Kidney glomerular epithelial cell (primary cell): ENCODE results near the gene FRK.
"Not testable (repeated sequence)": the region's sequence is repeated elsewhere in the genome, so short reads cannot be mapped to it uniquely, and the experiment has no call there.

Experiments
- DNase-seq: peaks from one replicate; lab custom pipeline; 2025; lab: John Stamatoyannopoulos, UW

FRK gene, protein sequence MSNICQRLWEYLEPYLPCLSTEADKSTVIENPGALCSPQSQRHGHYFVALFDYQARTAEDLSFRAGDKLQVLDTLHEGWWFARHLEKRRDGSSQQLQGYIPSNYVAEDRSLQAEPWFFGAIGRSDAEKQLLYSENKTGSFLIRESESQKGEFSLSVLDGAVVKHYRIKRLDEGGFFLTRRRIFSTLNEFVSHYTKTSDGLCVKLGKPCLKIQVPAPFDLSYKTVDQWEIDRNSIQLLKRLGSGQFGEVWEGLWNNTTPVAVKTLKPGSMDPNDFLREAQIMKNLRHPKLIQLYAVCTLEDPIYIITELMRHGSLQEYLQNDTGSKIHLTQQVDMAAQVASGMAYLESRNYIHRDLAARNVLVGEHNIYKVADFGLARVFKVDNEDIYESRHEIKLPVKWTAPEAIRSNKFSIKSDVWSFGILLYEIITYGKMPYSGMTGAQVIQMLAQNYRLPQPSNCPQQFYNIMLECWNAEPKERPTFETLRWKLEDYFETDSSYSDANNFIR

DNA sequence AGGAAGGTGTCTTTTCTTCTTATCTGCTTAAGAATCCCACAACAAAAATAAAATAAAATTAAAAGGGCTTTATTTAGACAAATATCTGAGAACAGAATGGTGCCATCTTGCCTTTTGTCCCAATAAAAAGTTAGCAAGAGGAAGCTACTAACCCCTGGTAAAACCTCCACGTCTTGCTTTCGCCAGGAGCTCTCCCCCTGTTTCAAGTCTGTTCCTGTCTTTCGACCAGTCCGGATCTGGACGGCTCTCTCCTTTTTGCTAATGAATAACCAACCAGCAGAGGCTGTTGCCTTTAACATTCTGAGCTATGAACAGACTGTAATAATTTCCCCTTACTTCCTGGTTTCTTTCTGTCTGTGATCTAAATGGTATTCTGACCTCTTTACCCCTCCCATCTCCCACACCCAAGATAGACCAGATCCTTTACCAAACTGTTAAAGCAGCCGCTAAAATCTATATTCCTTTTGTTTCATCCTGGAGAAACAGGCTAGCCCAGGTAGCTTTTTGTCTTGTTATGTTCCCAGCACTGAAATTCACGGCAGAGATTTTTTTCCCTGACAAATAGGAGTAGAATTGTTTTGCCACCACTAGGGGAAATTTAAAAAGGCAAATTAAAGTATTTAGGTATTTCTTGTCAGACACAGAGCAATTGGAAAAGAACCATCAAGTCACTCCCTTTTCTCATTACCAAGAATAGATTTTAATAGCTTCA is at the start of gene FRK:
FRK (minus strand) TSS at position 320 of the 712 bp plus-strand sequence. CDS start 580 bp downstream, outside the sequence.
- peak; percentile 94 for DNase-seq

DNA sequence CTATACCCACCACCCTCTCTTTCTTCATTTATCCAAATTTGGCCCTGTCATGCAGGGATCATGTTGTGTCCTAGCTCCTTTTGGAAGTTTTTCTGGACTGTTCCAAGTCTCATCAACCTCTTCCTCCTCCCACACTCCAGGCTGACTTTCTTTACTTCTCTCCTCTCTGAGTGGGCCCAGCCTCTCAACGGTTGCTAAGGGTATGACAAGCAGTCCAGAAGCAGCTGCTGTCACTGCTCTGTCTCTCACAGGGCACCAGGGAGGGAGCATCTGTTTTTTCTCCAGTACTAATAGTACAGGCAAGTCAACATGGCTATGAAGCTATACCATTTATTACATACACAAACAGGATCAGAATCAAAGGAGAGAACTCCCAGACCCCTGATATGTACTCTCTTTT is 48.1 kb upstream of the FRK start:
- no peak for DNase-seq

DNA sequence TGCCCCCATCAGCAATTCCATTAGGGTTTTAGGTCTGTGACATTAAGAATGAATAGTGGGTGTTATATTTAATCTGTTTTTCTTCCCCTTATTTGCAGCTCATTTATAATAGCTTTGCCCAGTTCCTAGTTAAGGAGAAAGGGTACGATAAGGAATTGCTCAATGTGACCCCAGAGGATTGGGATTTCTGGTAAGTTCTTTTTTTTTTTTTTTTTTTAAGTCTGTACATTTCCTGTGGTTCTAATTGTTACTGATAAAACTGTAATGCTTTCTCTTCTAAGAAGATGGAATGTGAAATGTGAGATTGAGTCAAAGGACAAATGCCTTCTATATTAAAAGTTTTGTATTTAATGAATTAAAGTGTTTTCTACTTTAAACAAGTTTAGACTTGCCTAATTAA is 45.5 kb upstream of the FRK start:
- DNase-seq = no peak

DNA sequence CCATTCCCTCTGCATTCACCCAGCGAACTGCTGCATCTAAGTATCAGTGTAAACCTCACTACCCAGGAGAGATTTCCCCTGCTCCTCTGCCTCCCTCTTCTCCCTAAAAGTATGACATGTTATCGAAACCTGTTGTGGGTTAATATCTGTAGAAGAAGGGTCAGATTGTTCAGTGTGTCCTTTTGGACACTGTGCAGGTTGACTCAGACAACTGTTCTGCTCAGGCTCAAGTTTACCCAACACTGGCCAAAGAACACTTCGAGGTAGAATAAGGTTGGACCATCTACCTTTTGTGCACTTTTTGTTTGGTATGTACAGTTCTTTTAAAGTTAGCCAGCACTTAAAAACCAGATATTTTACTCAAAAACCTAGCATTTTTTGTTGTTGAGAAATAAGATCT is 44.6 kb upstream of the FRK start:
- no peak for DNase-seq

DNA sequence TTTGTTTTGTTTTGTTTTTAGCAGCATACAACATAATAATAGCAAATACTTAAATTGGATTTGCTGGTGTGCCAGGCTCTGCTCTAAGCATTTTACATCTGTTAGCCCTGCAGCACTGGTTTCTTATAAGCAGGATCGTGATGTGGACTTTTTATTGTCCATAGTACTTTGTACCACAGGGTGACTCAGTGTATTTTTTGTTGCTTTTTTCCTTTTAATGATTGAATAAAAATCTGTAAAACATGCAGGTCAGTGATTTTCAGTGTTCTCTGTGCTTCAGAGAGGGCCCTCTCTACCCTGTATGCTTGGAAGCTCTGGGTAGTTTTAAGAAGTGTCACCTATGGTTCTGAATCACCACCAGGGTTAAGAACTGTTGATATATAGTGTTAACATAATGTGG is 43.9 kb upstream of the FRK start:
- no peak for DNase-seq

DNA sequence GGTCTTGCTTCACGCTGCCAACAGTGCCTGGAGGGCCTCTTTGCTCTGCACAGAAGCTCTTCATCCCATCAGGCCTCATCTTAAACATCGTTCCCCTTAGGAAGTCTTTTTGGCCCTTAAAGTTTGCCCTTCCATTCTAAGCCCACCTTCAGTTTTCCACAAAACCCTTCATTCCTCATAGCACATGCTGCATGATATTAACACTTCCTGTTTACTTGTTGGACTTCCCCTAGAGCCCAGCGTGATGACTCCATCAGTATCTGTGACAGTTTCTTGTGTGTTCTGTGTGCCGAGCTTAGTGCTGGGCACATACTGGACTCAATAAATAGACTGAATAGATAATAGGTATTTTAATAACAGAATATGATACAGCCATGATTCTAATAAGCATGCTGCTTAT is 42.2 kb upstream of the FRK start:
- no peak for DNase-seq

DNA sequence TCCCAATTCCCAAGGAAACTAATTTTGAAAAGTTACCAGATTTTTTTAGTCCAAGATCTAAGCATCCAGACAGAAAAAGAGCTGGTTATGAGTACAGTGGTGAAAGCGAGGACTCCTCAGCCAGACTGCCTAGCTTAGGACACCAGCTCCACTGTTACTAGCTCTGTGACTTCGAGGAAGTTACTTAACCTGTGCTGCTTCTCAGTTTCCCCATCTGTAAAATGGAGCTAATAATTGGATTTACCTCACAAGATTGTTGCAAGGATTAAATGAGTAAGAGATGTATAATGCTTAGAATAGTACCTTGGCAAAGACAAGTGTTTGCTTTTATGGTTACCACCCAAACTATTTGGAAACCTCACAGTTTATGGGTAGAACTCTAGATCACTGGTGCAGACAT is 41.1 kb upstream of the FRK start:
- no peak for DNase-seq

DNA sequence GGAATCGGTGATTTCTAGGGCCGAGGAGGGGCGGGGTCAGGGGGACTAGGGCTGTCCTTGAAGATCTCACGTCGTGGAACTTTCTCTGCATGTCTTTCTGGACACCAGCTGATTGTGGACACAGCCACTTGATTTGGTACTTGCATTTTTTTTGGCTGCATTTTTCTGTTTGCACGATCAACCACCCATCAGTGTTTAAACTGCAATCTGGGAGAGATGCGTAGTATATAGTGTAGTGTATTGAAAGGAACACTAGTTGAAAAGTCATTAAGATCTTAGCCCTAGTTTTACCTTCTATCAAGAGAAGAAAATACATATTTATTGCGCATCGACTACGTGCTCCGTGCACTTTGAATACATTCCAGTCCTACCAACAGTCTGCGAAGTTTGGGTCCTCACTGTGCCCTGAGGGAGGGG is 40.6 kb upstream of the FRK start:
- DNase-seq = no peak

DNA sequence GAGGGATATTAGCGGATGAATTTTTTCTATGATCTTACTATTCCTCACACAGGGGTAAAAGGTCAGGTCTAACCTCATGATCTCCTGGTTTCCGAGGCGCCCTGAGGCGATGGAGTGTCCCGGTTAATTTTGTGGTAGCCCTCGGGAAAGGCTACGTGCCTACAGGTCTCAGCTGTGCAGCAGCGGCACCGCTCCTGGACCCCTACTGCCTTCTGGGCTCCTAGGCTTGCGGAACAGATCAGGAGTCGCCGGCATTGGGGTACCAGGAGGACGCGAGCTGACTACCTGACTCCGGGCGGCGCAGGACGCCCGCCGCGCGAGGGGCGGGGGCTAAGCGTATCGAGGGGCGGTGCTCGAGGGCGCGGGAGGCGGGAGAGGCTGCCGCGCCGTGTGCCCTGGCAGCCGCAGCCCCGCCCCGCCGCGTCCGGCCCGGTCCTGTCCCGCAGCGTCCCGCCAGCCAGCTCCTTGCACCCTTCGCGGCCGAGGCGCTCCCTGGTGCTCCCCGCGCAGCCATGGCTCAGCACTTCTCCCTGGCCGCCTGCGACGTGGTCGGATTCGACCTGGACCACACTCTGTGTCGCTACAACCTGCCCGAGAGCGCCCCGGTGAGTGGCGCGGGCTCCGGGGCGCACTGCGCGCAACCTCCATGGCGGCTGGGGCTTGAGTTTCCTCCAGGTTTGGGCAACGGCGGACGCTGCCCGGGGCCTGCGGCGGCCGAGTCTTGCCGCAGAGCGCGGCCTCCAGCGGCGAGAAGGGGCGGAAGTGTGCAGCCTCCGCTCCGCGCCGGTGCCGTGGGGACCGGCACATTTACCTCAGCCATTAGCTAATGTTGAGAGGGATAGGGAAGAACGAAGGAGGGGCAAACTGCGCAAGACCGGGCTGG is 40.0 kb upstream of the FRK start, which contains the start of gene NT5DC1:
NT5DC1 (plus strand) TSS at position 435 of the 883 bp plus-strand sequence; CDS start at position 513, 78 bp downstream.
- peak; percentile 64 for DNase-seq

DNA sequence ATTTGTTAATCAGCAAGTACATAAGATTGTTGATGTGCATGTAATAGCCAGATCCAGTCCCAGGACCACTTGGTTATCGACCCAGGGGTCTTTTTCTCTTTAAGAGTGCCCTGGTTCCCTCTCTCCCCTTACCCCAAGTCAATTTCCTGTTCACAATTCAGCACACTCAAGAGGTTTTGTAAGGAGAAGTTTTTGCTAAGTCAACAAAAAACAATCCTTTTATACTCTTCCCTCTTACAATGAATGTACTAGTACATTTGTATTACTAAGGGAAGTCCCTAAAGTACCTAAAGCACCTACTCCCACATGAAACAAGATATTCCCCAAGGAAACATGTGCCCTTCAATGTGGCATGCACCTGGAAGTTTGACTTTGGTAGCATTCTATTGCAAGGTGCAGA is 38.3 kb upstream of the FRK start:
- no peak for DNase-seq

DNA sequence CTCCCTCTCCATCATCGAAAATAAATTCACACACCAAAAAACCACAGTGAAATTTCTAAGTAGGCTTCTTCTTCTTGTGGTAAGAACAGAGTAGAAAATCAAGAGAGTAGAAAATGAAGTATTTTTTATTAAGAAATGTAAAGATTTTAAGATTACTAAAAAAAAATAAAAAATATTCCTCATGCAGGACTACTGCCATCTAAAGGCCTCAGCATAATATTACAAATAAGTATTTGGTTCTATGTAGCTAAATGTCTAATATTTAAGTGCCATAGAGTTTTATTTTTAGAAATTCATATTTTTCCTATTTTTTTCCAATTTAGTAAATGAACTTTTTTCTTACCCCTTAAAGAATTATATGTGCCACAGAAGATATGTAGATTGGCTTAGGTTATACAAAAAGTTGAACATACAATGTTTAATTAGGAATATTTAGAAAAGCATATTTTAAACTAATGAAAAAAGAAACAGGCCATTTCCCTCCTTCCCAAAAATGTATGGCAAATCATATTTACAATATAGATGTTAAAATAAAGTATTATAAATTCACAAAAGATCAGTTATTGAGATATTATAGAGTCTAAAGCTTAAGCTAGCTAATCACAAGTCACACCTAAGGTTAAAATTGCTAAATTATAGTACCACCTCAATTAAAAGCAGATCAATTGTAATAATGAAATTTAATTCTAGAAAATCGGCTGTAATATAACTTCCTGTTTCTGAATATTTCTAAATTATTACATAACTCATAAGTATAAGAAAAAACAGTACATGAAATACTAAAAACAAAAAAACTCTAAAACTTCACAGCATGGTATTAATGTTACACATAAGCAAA is 36.5 kb upstream of the FRK start:
- peak; percentile 28 for DNase-seq

DNA sequence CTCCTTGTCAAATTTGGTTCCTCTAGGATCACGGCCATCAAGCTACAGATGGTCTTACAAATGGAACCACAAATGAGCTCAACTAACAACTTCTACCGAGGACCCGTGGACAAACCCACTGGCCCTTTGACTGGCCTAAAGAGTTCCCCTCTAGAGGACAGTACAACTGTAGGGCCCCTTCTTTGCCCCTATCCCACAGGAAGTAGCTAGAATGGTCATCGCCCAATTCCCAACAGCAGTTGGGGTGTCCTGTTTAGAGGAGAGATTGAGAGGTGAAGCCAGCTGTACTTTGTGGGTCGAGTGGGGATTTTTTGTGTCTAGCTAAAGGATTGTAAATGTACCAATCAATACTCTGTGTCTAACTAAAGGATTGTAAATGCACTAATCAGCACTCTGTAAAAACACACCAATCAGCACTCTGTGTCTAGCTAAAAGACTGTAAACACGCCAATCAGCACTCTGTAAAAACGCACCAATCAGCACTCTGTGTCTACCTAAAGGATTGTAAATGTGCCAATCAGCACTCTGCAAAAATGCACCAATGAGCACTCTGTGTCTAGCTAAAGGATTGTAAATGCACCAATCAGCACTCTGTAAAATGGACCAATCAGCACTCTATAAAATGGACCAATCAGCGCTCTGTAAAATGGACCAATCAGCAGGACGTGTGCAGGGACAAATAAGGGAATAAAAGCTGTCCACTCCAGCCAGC is 35.5 kb upstream of the FRK start:
- not testable (repeated sequence) for DNase-seq

DNA sequence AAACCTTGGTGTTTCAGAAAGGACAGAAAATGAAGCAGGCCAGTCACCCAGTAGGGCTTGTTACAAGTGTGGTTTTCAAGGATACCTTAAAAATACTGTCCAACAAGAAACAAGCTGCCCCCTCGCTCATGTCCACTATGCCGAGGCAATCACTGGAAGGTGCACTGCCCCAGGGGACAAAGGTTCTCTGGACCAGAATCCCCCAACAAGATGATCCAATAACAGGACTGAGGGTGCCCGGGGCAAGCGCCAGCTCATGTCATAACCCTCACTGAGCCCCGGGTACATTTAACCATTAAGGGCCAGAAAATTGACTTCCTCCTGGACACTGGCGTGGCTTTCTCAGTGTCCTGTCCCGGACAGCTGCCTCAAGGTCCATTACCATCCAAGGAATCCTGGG is 33.4 kb upstream of the FRK start:
- DNase-seq = no peak

DNA sequence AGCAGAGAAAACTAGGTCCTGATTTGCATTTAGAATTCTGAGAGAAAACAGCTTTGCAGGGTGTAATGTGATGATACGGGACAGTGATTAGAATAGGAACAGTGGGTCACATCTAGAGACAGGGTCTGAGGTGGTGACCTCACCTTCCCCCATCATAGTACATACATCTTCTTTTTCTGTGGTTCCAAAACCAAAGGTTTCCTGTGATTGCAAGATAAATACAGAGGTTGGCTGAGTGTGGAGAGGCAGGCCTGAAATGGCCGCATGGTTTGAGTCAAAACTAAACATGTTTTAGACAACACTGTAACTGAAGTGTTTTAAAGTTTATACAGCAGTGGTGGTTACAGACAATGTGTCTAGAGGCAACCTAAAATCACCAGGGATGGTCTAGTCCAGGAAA is 29.6 kb upstream of the FRK start:
- DNase-seq = no peak

DNA sequence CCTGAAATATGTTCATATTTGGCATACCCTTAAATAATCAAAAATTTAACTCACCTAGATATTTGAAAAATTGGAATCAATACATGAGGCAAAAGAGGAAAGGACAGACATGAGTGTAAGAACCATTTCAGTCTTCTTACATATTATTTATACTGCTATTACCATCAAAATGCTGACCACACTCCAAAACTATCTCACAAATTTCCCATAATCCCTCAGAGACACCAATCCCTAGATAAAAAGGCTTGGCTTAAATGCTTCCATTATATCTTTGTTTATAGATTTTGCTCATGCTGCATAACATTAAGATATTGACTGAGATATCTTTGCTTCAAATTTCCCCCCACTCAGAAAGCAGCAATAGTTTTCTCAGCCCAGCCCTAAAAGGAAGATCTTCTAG is 28.3 kb upstream of the FRK start:
- DNase-seq = no peak

DNA sequence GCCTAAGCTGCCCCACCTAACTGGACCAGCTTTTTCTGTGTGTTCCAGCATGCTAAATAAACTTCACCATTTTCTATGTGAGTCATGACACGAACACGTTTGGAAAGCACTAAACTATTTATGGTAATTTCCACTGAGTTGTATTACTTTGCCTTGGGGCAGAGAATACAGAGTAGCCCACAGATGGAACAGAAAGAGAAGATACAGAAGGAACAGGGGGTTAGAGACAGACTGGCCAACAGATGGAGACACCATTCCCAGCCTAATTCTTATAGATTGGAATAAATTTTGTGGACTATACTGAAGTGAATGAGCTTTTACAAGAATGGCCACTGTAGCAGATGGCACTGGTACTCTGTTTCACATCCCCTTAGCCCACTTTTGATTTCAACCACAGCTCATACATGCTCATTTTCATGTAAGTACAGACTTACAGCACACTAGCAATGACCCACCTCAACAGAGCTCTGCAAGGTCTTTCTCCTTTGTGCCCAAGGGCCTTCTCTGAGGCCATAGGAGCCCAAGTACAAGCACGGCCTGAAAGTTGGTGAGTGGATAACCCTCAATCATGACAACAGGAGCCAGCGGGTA is 26.8 kb upstream of the FRK start:
- peak; percentile 10 for DNase-seq

DNA sequence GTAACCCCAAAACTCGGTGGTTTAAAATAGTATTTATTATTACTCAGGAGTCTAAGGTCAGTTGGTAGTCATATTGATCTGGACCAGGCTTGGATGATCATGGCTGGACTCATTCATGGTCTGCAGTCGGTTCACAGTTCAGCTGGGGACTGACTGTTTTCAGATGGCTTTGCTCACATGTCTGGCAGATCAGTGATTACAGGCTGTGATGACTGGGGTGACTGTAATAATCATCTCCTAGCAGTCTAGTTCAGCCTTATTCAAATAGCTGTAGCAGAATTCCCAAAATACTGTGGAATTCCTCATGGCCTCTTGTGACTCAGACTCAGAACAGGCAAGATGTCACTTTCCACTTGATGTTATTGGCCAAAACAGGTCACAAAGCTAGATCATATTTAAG is 23.6 kb upstream of the FRK start:
- DNase-seq = no peak

DNA sequence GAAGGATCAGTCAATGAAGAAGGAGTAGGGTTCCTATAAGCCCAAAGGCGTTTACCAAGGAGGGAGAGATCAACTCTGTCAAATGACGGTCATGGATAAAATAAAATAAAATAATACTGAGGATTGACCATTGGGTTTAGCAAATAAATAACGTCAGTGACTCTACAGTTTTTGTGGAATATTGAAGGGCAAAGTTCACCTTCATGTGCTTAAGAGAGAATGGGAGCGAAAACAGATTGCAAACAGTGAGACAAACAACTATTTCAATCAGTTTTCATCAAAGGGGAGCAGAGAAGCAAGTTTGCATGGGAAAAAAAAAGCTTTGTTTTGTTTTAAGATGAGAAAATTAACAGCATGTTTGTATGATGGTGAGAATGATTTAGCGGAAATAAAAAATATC is 22.4 kb upstream of the FRK start:
- DNase-seq = no peak

DNA sequence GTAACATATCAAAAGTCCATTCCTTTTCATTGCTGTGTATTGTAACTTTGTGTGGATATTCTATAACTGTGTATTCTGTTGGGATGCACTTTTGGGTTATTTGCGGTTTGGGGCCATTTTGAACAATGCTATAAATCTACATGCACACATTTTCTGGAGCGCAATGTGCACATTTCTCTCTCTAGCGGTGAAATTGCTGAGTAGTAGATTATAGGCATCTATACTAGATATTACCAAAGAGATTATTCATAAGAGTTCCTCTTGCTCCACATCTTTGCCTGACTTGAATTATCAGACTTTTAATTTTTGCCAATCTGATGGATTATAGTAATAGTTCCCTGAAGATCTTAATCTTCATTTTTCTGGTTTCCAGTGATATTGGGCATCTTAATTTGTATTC is 18.3 kb upstream of the FRK start:
- no peak for DNase-seq

DNA sequence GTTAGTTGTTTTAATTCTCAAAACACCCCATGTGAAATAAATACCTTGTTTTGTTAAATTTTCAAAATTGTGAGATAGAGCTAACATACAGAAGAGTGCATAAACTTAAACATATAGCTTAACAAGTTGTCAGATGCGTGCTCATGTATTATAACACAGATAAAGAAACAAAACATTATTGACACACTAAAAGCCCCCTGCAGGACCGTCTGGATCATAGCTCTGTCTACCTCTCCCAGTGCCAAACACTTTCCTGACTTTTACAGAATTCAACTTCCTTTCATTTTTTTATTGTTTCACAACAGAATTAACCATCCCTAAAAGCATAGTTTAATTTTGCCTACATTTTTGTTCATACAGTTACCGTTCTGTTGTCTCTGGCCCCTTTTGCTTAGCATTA is 17.8 kb upstream of the FRK start:
- DNase-seq = no peak
